Choroid plexus epithelial cell (primary cell): Measurements from ENCODE around the gene PLA2G3.

ENCODE experiments used
- DNase-seq: peaks from one replicate; pipeline ENCODE4 v3.0.0-alpha.2; 2010; ENCODE audit warnings: low read depth
- H3K4me3 ChIP-seq: 2 replicates; pipeline ENCODE4 v1.5.1; 2011; ENCODE audit warnings: low read depth, mild to moderate bottlenecking, control low read depth, low read length, moderate library complexity
- TF ChIP-seq, protein P1 (sequence below): conservative IDR thresholded peaks from 2 replicates; pipeline ENCODE4 v1.5.1; 2011; ENCODE audit warnings: low read depth, mild to moderate bottlenecking, control low read depth, inconsistent platforms, low read length, moderate library complexity

PLA2G3 gene

DNA sequence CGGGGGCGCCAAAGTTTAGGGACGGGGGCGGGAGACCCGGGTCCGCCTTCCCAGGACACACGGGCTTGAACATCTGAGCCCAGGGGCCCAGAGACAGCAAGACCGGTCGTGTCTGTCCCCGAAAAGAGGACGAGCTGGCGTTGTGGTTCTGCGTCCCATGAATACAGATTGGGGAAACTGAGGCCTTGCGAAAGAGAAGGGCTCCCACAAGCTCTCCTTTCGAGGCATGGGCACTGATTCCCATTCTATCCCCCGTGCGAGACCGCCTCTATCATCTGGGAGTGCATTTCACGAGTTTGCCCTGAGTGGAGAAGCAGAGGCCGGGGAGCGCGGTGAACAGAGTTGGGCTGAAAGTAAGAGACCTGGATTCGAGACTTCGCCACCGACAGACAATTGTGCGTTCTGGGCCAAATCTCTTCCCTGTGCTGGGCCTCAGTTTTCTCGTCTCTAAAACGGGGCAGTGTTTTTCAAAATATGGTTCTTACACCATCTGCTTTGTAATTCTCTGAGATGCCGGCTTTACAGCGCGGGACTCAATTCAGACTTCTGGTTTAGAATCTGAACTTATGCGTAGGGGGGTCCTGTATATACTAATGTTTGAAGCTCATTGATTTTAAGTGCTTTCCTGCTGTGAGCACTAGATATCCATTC, 20.1 kb upstream of the PLA2G3 start:
- TF ChIP-seq, protein P1, sequence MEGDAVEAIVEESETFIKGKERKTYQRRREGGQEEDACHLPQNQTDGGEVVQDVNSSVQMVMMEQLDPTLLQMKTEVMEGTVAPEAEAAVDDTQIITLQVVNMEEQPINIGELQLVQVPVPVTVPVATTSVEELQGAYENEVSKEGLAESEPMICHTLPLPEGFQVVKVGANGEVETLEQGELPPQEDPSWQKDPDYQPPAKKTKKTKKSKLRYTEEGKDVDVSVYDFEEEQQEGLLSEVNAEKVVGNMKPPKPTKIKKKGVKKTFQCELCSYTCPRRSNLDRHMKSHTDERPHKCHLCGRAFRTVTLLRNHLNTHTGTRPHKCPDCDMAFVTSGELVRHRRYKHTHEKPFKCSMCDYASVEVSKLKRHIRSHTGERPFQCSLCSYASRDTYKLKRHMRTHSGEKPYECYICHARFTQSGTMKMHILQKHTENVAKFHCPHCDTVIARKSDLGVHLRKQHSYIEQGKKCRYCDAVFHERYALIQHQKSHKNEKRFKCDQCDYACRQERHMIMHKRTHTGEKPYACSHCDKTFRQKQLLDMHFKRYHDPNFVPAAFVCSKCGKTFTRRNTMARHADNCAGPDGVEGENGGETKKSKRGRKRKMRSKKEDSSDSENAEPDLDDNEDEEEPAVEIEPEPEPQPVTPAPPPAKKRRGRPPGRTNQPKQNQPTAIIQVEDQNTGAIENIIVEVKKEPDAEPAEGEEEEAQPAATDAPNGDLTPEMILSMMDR = no peak
- peak overlapping the region; percentile 83 for H3K4me3 ChIP-seq
- peak; percentile 42 for DNase-seq

DNA sequence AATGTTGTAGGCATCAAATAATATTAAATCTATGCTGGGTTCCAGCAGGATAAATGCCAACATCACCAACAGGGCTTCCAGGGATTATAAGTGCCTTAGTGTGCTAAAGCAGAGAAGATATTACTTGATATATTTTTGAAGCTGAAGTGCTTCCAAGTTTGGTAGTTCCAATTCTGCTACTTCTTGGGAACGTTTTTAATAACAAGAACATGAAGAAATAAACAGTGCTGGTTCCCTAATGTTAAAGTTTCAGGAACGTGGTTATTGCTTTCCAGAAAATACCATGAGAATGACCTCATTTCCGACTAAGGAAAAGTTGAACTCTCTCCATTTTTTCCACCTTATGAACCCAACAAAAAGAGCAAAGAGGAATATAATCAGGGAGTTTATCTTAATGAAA, 15.1 kb upstream of the PLA2G3 start:
- TF ChIP-seq, protein P1 = no peak
- H3K4me3 ChIP-seq = no peak overlapping the region
- peak; percentile 33 for DNase-seq

GRCh38 chr22:31154975-31155374, 14.7 kb upstream of the PLA2G3 start:
- no peak for DNase-seq
- TF ChIP-seq, protein P1 = no peak
- H3K4me3 ChIP-seq = no peak overlapping the region

DNA sequence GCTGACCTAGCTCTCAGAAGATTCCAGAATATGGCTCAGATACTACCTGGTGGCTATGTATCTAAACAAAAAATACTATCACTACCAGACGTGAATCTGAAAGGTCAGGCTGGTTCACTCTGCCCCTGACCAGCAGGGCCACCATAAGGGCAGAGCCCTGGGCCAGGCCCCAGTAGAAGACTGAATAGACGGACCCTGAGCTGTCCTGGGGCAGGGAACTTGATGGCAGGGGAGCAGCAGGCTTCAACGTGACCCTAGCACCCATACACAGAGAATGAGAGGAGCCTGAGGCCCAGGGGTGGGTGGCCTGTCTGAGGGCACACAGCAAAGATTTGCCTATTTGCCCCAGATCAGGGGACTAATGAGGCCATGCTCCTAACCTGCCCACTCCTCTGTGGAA, 13.0 kb upstream of the PLA2G3 start:
- TF ChIP-seq, protein P1 = no peak
- no peak overlapping the region for H3K4me3 ChIP-seq
- no peak for DNase-seq

DNA sequence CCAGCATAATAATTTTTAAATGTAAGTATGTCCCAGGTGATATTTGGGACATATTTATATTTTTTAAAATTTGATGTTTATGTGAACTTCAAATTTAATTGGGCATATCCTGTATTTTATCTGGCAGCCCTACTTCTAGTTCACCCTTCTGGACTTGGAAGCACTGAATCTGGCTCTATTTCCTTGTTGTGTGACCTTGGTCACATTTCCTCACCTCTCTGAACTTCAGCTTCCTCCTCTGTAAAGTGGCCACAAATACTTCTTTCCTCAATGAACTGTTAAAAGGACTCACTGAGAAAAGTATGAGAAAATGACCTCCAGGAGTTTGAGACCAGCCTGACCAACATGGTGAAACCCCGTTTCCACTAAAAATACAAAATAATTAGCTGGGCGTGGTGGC, 11.6 kb upstream of the PLA2G3 start:
- TF ChIP-seq, protein P1 = no peak
- DNase-seq = no peak
- no peak overlapping the region for H3K4me3 ChIP-seq

- peak; percentile 29 for DNase-seq
- H3K4me3 ChIP-seq = no peak overlapping the region
- TF ChIP-seq, protein P1 = peak; percentile 61
These were observed 10.3 kb upstream of the PLA2G3 start for GRCh38 chr22:31150615-31151014.

DNA sequence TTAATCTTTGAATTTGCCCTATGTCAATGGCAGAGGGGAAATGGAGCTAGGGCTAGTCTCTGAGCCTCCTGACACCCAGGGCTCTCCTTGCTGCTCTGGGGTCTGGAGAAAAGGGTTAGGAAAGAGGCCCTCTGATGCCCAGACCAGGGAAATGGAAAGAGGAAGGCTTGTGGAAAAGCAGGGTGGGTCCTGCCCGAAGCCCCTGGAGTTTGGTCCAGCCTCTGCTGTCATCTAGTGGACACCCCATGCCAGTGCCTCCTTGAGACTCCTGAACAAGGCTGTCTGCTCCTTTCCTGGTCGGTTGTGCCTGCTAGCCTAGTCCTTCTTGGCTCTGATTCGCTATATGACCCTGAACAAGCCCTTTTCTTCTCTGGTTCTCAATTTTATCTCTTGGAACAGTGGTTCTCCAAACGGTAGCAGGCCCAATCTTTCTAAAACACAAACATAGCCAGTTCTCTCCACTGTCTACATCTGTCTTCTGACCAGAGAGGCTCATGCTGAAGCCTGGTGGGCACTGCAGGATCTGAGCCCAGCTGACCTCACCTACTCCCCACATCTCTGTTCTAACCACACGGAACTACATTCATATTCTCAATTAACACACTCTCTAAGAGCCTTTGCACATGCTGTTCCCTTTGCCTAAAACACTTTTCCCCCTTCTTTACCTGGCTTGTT, 8.8 kb upstream of the PLA2G3 start:
- H3K4me3 ChIP-seq = no peak overlapping the region
- TF ChIP-seq, protein P1 = peak; percentile 100
- peak; percentile 92 for DNase-seq
